ENCODE measurements around the gene RBM42.
A peak's percentile ranks its signal among the peaks of the same experiment; 100 is the strongest.

Gene RBM42

GRCh38 chr19:35642312-35642711, 13.5 kb downstream of the RBM42 start:
- Histone ChIP-seq H3K27ac (ENCODE audit: insufficient read depth in 1 of 2, low read depth in 1 of 2, low read length in 2 of 2, poor library complexity in 1 of 2, severe bottlenecking in 2 of 2) (no peak overlapping the region), H3K4me1 (ENCODE audit: control extremely low read depth in 1 of 4, control insufficient read depth in 4 of 4, insufficient read depth in 4 of 4, low read length in 3 of 4) (peaks cover 0 to 43% (median 40%) of the 10 kb centered on the region in 4 experiments), H3K36me3 (ENCODE audit: control insufficient read depth in 4 of 4, insufficient read depth in 4 of 4, low read length in 3 of 4) (peaks cover 0 to 11% (median 10%) of the 10 kb centered on the region in 4 experiments), H3K27me3 (replicated peaks in 2 of 5; ENCODE audit: control insufficient read depth in 4 of 5, insufficient read depth in 5 of 5, low read length in 4 of 5) (no peaks in the 10 kb centered on the region), H3K4me3 (ENCODE audit: control insufficient read depth in 1 of 7, extremely low read depth in 1 of 7, insufficient read depth in 4 of 7, low read depth in 2 of 7, low read length in 6 of 7) (no peak overlapping the region), H3K9me3 (ENCODE audit: control extremely low read depth in 1 of 5, control insufficient read depth in 4 of 5, insufficient read depth in 2 of 5, low read depth in 1 of 5, low read length in 4 of 5) (no peaks in the 10 kb centered on the region)
- 98% methylated on average over 10 of the region's 10 CpGs for whole genome bisulfite sequencing (ENCODE audit: insufficient coverage)
- ChIA-PET CTCF (interaction anchor here (0.5 kb wide), 1 partner anchor 61 kb away, joined by 3 read pairs; no protein-coding TSS in a partner anchor), POLR2A (interaction anchor here (0.7 kb wide), 1 partner anchor 106 kb away, joined by 3 read pairs; no protein-coding TSS in a partner anchor)
- DNase-seq, result no peak

- CTCF ChIA-PET, result no interaction called here
- H3K4me1 ChIP-seq (ENCODE audit: control extremely low read depth in 1 of 4, control insufficient read depth in 4 of 4, insufficient read depth in 4 of 4, low read length in 3 of 4), result peaks cover 0 to 46% (median 43%) of the 10 kb centered on the region in 4 experiments
- DNase-seq, result no peak
- H3K4me3 ChIP-seq (ENCODE audit: control insufficient read depth in 1 of 7, extremely low read depth in 1 of 7, insufficient read depth in 4 of 7, low read depth in 2 of 7, low read length in 6 of 7), result peak overlapping the region; percentile 18 to 85 (median 67)
- WGBS (ENCODE audit: insufficient coverage), result 54% methylated on average over 10 of the region's 15 CpGs
- H3K27me3 ChIP-seq (replicated peaks in 2 of 5; ENCODE audit: control insufficient read depth in 4 of 5, insufficient read depth in 5 of 5, low read length in 4 of 5), result no peaks in the 10 kb centered on the region
- no peak overlapping the region for H3K27ac ChIP-seq (ENCODE audit: insufficient read depth in 1 of 2, low read depth in 1 of 2, low read length in 2 of 2, poor library complexity in 1 of 2, severe bottlenecking in 2 of 2)
- no peaks in the 10 kb centered on the region for H3K9me3 ChIP-seq (ENCODE audit: control extremely low read depth in 1 of 5, control insufficient read depth in 4 of 5, insufficient read depth in 2 of 5, low read depth in 1 of 5, low read length in 4 of 5)
- H3K36me3 ChIP-seq (ENCODE audit: control insufficient read depth in 4 of 4, insufficient read depth in 4 of 4, low read length in 3 of 4), result peaks cover 0 to 7% (median 6%) of the 10 kb centered on the region in 4 experiments
- POLR2A ChIA-PET, result interaction anchor here (0.7 kb wide), 1 partner anchor 105 kb away, joined by 3 read pairs; no protein-coding TSS in a partner anchor
Observed at GRCh38 chr19:35642798-35643254, 14.0 kb downstream of the RBM42 start.

- Histone ChIP-seq H3K27ac (ENCODE audit: insufficient read depth in 1 of 2, low read depth in 1 of 2, low read length in 2 of 2, poor library complexity in 1 of 2, severe bottlenecking in 2 of 2) (peak overlapping the region in 1 of 2 experiments; percentile 64), H3K4me1 (ENCODE audit: control extremely low read depth in 1 of 4, control insufficient read depth in 4 of 4, insufficient read depth in 4 of 4, low read length in 3 of 4) (peaks cover 0 to 48% (median 44%) of the 10 kb centered on the region in 4 experiments), H3K4me3 (ENCODE audit: control insufficient read depth in 1 of 7, extremely low read depth in 1 of 7, insufficient read depth in 4 of 7, low read depth in 2 of 7, low read length in 6 of 7) (peak overlapping the region; percentile 47 to 85 (median 67)), H3K36me3 (ENCODE audit: control insufficient read depth in 4 of 4, insufficient read depth in 4 of 4, low read length in 3 of 4) (peaks cover 0 to under 1% (median 0%) of the 10 kb centered on the region in 4 experiments), H3K27me3 (replicated peaks in 2 of 5; ENCODE audit: control insufficient read depth in 4 of 5, insufficient read depth in 5 of 5, low read length in 4 of 5) (no peaks in the 10 kb centered on the region), H3K9me3 (ENCODE audit: control extremely low read depth in 1 of 5, control insufficient read depth in 4 of 5, insufficient read depth in 2 of 5, low read depth in 1 of 5, low read length in 4 of 5) (no peaks in the 10 kb centered on the region)
- peak; percentile 80 to 88 (median 84) for DNase-seq
- ChIA-PET POLR2A (no interaction called here), CTCF (interaction anchor here (0.7 to 1.4 kb wide), 4 partner anchors 11 to 51 kb away, joined by 3 to 4 read pairs (median 3); no protein-coding TSS in a partner anchor)
- under 1% methylated on average over 63 of the region's 69 CpGs for WGBS (ENCODE audit: insufficient coverage)
Observed at GRCh38 chr19:35643255-35644205, 14.7 kb downstream of the RBM42 start.

- H3K27me3 ChIP-seq (replicated peaks in 2 of 5; ENCODE audit: control insufficient read depth in 4 of 5, insufficient read depth in 5 of 5, low read length in 4 of 5), result no peaks in the 10 kb centered on the region
- DNase-seq, result peak; percentile 92 to 97 (median 96)
- peaks cover 0 to 56% (median 52%) of the 10 kb centered on the region in 4 experiments for H3K4me1 ChIP-seq (ENCODE audit: control extremely low read depth in 1 of 4, control insufficient read depth in 4 of 4, insufficient read depth in 4 of 4, low read length in 3 of 4)
- H3K4me3 ChIP-seq (ENCODE audit: control insufficient read depth in 1 of 7, extremely low read depth in 1 of 7, insufficient read depth in 4 of 7, low read depth in 2 of 7, low read length in 6 of 7), result peak overlapping the region; percentile 47 to 85 (median 67)
- CTCF ChIA-PET, result interaction anchor here (0.7 to 1.4 kb wide), 5 partner anchors 12 to 67 kb away, joined by 3 to 4 read pairs (median 3); no protein-coding TSS in a partner anchor
- H3K9me3 ChIP-seq (ENCODE audit: control extremely low read depth in 1 of 5, control insufficient read depth in 4 of 5, insufficient read depth in 2 of 5, low read depth in 1 of 5, low read length in 4 of 5), result no peaks in the 10 kb centered on the region
- POLR2A ChIA-PET, result no interaction called here
- peak overlapping the region in 1 of 2 experiments; percentile 64 for H3K27ac ChIP-seq (ENCODE audit: insufficient read depth in 1 of 2, low read depth in 1 of 2, low read length in 2 of 2, poor library complexity in 1 of 2, severe bottlenecking in 2 of 2)
- under 1% methylated on average over 45 of the region's 60 CpGs for WGBS (ENCODE audit: insufficient coverage)
- no peaks in the 10 kb centered on the region for H3K36me3 ChIP-seq (ENCODE audit: control insufficient read depth in 4 of 4, insufficient read depth in 4 of 4, low read length in 3 of 4)
Observed at GRCh38 chr19:35644206-35644986, 15.6 kb downstream of the RBM42 start.

- ChIA-PET CTCF (interaction anchor here (0.8 to 1.4 kb wide), 2 partner anchors 13 to 66 kb away, joined by 3 to 4 read pairs; no protein-coding TSS in a partner anchor), POLR2A (no interaction called here)
- Histone ChIP-seq H3K27me3 (replicated peaks in 2 of 5; ENCODE audit: control insufficient read depth in 4 of 5, insufficient read depth in 5 of 5, low read length in 4 of 5) (no peaks in the 10 kb centered on the region), H3K36me3 (ENCODE audit: control insufficient read depth in 4 of 4, insufficient read depth in 4 of 4, low read length in 3 of 4) (no peaks in the 10 kb centered on the region), H3K27ac (ENCODE audit: insufficient read depth in 1 of 2, low read depth in 1 of 2, low read length in 2 of 2, poor library complexity in 1 of 2, severe bottlenecking in 2 of 2) (peak overlapping the region in 1 of 2 experiments; percentile 43), H3K9me3 (ENCODE audit: control extremely low read depth in 1 of 5, control insufficient read depth in 4 of 5, insufficient read depth in 2 of 5, low read depth in 1 of 5, low read length in 4 of 5) (no peaks in the 10 kb centered on the region), H3K4me1 (ENCODE audit: control extremely low read depth in 1 of 4, control insufficient read depth in 4 of 4, insufficient read depth in 4 of 4, low read length in 3 of 4) (peaks cover under 1 to 63% (median 58%) of the 10 kb centered on the region in 4 experiments), H3K4me3 (ENCODE audit: control insufficient read depth in 1 of 7, extremely low read depth in 1 of 7, insufficient read depth in 4 of 7, low read depth in 2 of 7, low read length in 6 of 7) (peak overlapping the region; percentile 37 to 85 (median 67))
- DNase-seq, result peak; percentile 82 to 85 (median 84)
- WGBS (ENCODE audit: insufficient coverage), result 20% methylated on average over 17 of the region's 20 CpGs
Observed at GRCh38 chr19:35644987-35645679, 16.3 kb downstream of the RBM42 start.

Measured in common myeloid progenitor, CD34-positive (primary cell).